Effector memory CD4-positive, alpha-beta T cell (primary cell): ENCODE measurements around the gene MRPL28.
"Not testable (repeated sequence)": the region's sequence is repeated elsewhere in the genome, so short reads cannot be mapped to it uniquely, and the experiment has no call there.

Experiments used
- DNase-seq, 3 donors: peaks; one replicate each; pipeline ENCODE4 v3.0.0-alpha.2; 2020
- H3K27ac ChIP-seq: 2 replicates; pipeline ENCODE4 v1.7.0; 2013; ENCODE audit warnings: mild to moderate bottlenecking, low read length, moderate library complexity; ENCODE audit not compliant: insufficient read depth, poor library complexity, severe bottlenecking
- H3K27me3 ChIP-seq: replicated peaks from 2 replicates; pipeline ENCODE4 v1.7.0; 2013; ENCODE audit warnings: mild to moderate bottlenecking, low read length; ENCODE audit not compliant: insufficient read depth, control insufficient read depth, poor library complexity, severe bottlenecking
- H3K36me3 ChIP-seq: 2 replicates; pipeline ENCODE4 v1.7.0; 2013; ENCODE audit warnings: mild to moderate bottlenecking, low read length, moderate library complexity; ENCODE audit not compliant: control insufficient read depth, insufficient read depth
- H3K4me1 ChIP-seq: 2 replicates; pipeline ENCODE4 v1.7.0; 2013; ENCODE audit warnings: low read length, mild to moderate bottlenecking; ENCODE audit not compliant: control insufficient read depth, insufficient read depth, poor library complexity, severe bottlenecking
- H3K4me3 ChIP-seq: 2 replicates; pipeline ENCODE4 v1.7.0; 2013; ENCODE audit warnings: low read length, low read depth, mild to moderate bottlenecking; ENCODE audit not compliant: insufficient read depth, poor library complexity, severe bottlenecking
- H3K9me3 ChIP-seq: 2 replicates; pipeline ENCODE4 v1.7.0; 2013; ENCODE audit warnings: mild to moderate bottlenecking, low read length, moderate library complexity; ENCODE audit not compliant: control insufficient read depth
- total RNA-seq, 3 donors: gene quantifications; one replicate each; lab custom pipeline; 2026; lab: John Stamatoyannopoulos, UW

The MRPL28 gene
- total RNA-seq, result 15.5 to 17.4 (median 15.9) reads per million in 3 donors

- Histone ChIP-seq H3K9me3 (no peaks in the 10 kb centered on the region), H3K4me1 (peaks cover 21% of the 10 kb centered on the region), H3K36me3 (peaks cover 54% of the 10 kb centered on the region), H3K27ac (peak within 1 kb of the TSS; percentile 37), H3K27me3 (no peaks in the 10 kb centered on the region), H3K4me3 (peak within 1 kb of the TSS; percentile 37)
- DNase-seq, result peak; percentile 82 to 88 (median 84)
Observed at GRCh38 chr16:370443-370842, at the start of gene MRPL28. MRPL28 (minus strand) TSS chr16:370538; CDS start chr16:370218, 320 bp downstream.

- not testable (repeated sequence) for H3K4me3 ChIP-seq, H3K4me1 ChIP-seq, H3K36me3 ChIP-seq, H3K27ac ChIP-seq, H3K27me3 ChIP-seq, H3K9me3 ChIP-seq, DNase-seq
Observed at GRCh38 chr16:415170-415498, 44.8 kb upstream of the MRPL28 start.

GRCh38 chr16:414395-415169 is 44.2 kb upstream of the MRPL28 start:
- H3K4me1 ChIP-seq, result no peaks in the 10 kb centered on the region

DNA sequence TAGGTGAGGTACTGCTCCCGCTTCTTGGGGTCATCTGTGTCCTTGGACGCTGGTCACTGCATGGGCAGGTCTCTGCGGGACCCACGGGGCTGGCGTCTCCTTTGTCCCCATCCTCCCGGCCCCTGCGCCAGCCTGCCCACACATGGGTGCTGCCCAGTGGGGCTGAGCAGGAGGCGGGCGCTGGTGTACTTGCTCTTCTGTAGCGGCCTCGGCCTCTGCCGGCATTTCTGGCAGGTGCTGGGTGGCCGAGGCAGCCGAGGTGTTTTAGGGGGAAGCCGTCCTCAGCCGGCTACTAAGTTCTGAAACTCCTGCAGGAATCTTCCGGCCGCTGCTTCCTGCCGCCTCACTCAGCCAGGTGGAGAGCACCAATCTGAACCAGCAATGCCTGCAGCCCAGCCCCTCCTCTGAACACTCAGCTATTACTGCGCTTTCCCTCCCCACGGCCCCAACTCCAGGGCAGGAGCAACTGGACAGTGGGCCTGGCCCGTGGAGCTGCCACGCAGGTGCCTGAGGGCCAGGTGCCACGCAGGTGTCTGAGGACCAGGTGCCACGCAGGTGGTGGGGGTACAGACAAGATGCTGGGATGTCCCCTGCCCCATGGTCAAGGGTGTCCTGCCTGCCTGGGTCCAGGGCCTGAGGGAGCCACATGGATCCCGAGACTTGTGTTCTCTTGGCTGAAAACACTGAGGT is 41.4 kb upstream of the MRPL28 start:
- Histone ChIP-seq H3K9me3 (no peaks in the 10 kb centered on the region), H3K27me3 (no peaks in the 10 kb centered on the region), H3K4me1 (no peaks in the 10 kb centered on the region), H3K27ac (no peak overlapping the region), H3K36me3 (no peaks in the 10 kb centered on the region), H3K4me3 (no peak overlapping the region)
- DNase-seq, result no peak

More at GRCh38 chr16:414395-415169, 44.2 kb upstream of the MRPL28 start:
- Histone ChIP-seq H3K9me3 (no peaks in the 10 kb centered on the region), H3K27me3 (no peaks in the 10 kb centered on the region), H3K4me3 (no peak overlapping the region), H3K27ac (no peak overlapping the region), H3K36me3 (no peaks in the 10 kb centered on the region)
- DNase-seq, result no peak

DNA sequence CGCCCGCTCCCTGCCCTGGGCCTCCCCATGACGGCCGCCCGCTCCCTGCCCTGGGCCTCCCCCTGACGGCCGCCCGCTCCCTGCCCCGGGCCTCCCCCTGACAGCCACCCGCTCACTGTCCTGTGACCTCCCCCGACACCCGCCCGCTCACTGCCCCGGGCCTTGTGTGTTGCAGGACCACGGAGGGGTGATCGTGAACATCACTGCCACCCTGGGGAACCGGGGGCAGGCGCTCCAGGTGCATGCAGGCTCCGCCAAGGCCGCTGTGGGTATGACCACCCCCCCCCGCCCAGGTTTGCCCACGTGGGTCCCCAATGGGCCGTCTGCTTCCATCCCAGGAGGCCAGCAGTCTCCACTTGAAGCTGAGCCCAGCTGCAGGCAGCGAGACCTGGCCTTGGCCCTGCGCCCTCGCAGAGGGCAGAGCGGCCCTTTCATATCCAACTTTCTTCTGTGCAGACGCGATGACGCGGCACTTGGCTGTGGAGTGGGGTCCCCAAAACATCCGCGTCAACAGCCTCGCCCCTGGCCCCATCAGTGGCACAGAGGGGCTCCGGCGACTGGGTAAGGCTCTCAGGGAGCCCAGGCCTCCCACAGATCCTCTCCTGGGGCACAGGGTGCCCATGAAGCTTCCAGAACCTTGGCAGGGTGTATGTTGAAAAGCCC is 40.3 kb upstream of the MRPL28 start:
- no peak overlapping the region for H3K4me3 ChIP-seq
- no peak for DNase-seq
- H3K27me3 ChIP-seq, result no peaks in the 10 kb centered on the region
- H3K4me1 ChIP-seq, result no peaks in the 10 kb centered on the region
- no peaks in the 10 kb centered on the region for H3K9me3 ChIP-seq
- H3K27ac ChIP-seq, result no peak overlapping the region
- no peaks in the 10 kb centered on the region for H3K36me3 ChIP-seq

DNA sequence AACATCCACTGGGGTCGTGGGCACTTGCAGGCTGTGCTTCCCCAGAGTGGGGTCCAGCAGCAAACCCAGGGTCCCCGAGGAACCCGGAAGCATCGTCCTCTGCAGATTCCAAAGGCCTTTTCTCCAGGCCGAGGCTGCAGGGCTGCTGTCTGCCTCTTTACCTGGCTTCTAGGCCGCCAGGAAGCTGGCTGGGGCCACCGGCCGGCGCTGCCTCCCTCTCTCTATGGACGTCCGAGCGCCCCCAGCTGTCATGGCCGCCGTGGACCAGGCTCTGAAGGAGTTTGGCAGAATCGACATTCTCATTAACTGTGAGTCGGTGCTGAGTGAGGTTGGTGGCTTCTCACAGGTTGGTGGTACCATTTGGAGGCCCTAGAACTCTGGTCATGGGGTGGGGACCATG is 36.9 kb upstream of the MRPL28 start:
- no peak for DNase-seq
- Histone ChIP-seq H3K27ac (no peak overlapping the region), H3K36me3 (no peaks in the 10 kb centered on the region), H3K9me3 (no peaks in the 10 kb centered on the region), H3K4me1 (no peaks in the 10 kb centered on the region), H3K4me3 (no peak overlapping the region), H3K27me3 (no peaks in the 10 kb centered on the region)

DNA sequence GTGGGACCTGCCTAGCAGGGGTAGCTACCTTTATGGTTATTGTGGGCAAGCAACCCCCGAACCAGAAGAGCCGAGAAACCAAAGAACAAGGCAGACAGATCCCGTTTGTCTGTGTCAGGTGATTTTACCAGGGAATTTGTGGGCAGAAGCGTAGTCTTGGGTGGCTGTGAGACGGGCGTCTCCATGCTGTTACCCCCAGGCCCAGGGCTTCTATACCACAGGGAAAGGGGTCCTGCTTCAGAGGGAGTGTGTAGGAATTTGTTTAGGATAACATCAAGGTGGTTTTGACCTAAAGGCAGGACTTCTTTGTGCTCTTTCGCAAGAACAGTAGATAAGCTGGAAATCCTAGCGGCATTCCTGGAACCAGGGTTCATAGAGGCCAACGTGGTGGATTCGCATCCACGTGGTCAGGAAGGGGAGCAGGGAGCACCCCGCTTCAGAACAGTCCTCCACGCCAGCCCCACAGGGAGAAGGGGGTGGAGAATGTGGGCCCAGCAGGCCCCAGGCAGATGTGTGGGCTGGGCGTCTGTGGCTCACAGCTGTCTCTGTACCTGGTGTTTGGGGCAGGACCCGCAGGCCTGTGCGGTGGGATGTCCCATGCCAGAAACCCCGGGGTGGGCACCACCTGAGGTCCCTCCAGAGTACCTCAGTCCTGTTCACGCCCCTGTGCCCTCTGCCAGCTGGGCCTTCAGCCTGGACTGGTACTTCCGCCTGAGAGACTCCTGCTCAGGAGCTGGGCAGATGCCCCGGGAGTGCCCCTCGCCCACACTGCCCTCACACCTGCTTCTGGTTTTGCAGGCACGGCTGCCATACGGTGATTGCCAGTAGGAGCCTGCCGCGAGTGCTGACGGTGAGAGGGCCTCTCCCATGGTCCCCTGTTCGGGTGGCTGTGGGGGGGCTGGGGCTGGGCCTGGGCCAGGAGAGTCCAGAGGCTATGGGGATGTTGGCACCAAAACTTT is 35.5 kb upstream of the MRPL28 start:
- Histone ChIP-seq H3K4me1 (no peaks in the 10 kb centered on the region), H3K36me3 (no peaks in the 10 kb centered on the region), H3K27me3 (no peaks in the 10 kb centered on the region), H3K9me3 (no peaks in the 10 kb centered on the region), H3K4me3 (no peak overlapping the region), H3K27ac (no peak overlapping the region)
- no peak for DNase-seq

- H3K4me3 ChIP-seq, result no peak overlapping the region
- H3K4me1 ChIP-seq, result peaks cover 2% of the 10 kb centered on the region
- no peaks in the 10 kb centered on the region for H3K27me3 ChIP-seq
- no peak overlapping the region for H3K27ac ChIP-seq
- no peak for DNase-seq
- H3K9me3 ChIP-seq, result no peaks in the 10 kb centered on the region
- no peaks in the 10 kb centered on the region for H3K36me3 ChIP-seq
Observed at GRCh38 chr16:404971-405486, 34.7 kb upstream of the MRPL28 start.
